Activated CD4-positive, alpha-beta T cell treated with anti-CD3 and anti-CD28 coated beads, Interleukin-2, amount 50 U/mL, for 4 hours (primary cell): ENCODE data around the gene CYLC1.

Source experiments
- DNase-seq, 2 experiments: peaks; one replicate each; pipeline ENCODE4 v3.0.0-alpha.2; 2020

Gene CYLC1, protein sequence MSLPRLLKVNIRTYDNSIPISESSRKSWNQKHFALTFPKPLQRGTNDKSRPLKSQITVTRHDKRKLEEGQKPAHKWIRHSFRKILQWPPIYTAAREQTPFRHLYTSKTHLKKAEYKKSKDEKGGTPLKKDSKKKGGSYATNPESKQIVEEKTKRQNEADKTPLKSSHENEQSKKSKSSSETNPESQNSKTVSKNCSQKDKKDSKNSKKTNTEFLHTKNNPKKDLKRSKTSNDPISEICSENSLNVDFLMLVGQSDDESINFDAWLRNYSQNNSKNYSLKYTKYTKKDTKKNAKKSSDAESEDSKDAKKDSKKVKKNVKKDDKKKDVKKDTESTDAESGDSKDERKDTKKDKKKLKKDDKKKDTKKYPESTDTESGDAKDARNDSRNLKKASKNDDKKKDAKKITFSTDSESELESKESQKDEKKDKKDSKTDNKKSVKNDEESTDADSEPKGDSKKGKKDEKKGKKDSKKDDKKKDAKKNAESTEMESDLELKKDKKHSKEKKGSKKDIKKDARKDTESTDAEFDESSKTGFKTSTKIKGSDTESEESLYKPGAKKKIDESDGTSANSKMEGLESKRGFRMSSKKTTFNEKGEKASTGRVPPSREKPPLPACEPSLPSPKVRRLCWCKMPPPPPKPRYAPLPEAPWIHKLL

DNA sequence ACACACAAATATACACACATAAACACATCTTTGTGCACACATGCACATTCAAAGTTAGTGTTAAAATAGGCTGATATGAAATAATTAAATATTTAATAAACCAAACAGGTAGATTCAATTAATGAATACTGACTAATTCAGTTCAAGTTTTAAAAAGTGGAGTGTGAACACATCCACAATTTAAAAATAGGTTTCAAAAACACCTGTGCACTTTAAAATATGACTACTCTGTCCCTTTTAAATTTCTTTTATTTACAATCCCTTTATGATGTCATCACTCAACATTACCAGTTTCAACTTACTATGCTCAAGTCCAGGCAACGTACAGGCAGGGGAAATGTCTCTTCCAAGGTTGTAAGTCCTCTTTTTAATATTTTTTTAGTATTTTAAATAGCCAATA is at the start of gene CYLC1:
Gene CYLC1 (plus strand): TSS at position 301 of the 400 bp plus-strand sequence. CDS start 37 bp downstream, at position 338.
- DNase-seq, result no peak

DNA sequence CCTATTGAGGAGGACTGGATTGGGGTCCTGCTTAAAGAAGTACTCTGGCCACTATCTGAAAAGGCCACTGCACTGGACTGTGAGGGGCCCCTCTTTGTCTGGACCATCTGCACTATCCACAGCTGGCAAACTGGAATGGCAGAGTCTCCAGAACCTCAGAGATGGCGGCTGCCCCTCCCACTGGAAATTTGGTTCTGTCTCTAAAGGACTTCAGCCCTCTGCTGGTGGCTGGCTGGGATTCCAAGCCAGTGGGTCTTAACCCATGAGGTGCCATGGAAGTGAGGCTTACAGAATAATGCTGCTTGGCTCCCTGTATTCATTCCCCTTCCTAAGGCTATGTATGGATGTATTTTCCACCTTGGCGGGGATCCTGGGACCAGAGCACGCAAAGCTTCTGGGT is 41.6 kb upstream of the CYLC1 start:
- no peak for DNase-seq

DNA sequence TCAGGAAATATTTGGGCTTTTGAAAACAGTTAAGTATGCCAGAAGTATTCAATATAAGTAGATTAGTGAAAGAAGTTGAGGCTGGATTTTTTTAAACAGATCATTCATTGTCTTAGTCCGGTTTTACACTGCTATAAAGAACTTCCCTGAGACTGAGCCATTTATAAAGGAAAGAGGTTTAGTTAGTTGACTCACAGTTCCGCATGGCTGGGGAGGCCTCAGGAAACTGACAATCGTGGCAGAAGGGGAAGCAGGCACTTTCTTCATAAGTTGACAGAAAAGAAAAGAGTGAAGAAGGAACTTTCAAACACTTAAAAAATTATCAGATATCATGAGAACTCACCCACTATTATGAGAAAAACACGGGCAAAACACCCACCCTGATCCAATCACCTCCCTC is 31.1 kb upstream of the CYLC1 start:
- no peak for DNase-seq

DNA sequence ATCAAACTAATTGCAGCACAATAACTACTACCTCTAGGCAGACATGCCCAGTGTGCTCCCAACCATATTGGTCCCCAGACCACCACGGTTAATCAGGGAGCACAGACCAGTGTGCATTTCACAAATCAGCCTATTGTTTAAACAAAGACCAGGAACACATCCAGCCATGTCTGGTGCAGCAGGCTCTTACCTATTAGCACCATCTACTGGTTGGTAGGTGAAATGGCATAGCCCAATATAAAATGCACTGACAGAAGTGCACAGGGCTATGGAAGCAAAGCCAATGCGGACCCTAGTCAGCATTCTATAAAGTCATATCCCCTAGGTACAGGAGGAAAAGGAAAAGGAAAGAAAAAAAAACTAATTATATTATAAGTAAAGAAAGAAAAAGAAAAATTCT is 15.5 kb upstream of the CYLC1 start:
- no peak for DNase-seq

DNA sequence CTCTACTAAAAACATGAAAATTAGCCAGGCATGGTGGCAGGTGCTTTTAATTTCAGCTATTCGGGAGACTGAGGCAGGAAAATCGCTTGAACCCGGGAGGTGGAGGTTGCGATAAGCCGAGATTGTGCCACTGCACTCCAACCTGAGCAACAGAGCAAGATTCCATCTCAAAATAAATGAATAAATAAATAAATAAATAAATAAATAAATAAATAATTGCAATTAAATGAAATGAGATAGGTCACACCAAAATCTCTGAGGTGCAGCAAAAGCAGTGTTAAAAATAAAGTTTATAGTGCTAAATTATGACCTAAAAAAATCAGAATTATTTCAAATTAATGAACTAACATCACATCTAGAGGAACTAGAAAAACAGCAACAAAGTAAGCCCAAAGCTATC is 13.6 kb upstream of the CYLC1 start:
- DNase-seq, result no peak

DNA sequence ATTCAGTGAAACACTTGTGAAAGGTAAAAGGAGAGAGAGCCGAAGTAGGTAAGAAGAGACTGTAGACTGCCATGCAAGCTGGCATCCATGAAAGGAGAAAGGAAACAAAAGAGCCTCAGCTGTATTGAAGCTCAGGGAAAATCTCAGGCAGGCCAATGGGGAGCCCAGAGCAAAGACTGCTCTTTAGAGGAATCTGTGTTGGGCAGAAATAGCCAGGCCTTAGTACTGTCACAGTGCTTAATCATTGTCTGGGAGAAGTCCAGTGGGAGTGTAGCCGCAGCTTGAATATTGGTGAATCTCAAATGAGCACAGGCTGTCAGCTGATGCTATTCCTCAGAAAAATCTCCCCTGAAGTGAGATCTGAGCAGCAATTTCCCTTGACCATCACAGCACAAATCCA is 27.6 kb downstream of the CYLC1 start:
- no peak for DNase-seq

DNA sequence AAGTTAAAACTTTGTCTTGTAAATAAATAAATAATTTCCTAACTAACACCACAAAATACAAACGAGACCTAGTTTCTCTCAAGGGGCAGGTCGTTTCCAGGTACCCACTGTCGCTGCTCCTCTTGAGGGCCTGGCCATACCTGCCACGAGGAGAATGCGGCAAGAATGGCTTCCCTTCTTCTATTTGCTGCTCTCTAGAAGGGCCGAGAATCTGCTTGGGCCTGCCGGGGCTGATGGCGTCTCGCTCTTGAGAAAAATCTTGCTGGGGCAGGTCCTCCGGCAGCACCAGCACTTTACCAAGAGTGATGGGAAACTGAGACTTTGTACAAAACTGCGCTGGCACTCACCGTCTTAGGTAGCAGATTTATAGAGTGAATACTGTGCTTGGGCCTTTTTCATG is 31.5 kb downstream of the CYLC1 start:
- no peak for DNase-seq

DNA sequence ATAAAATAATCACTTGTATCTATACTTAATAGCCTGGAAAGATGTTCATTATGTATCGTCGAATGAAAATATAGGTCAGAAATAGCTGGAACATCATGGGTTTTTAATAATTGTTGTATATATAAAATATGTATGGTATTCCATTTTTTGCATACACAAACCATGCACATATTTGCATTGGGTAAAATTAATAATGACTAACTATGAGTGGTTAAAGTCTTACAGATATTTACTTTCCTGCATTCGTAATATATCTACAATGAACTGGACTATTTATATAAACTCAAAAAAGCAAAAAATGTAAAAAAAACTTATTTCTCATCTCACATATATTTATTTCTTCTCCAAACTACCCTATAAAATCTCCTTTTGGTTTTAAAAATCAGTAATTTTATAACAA is 46.0 kb downstream of the CYLC1 start:
- DNase-seq, result no peak

DNA sequence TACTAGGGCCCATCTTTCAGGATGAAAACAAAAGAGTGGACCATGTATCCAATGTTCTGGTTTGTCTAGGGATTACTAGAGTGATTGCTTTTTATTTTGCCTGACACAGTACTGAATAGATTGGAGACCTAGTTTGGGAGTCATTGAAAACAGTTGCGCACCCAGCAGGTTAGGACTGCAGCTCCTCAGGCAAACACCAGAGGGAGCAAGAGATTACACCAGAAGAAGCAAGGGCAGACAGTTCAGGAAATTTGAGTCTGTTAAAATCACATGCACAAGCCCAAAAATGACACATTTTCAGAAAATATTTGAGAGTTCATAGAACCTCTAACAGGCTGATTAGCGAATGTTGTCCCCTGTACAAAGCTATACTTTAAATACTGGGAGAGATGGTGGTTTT is 55.6 kb downstream of the CYLC1 start:
- DNase-seq, result no peak

DNA sequence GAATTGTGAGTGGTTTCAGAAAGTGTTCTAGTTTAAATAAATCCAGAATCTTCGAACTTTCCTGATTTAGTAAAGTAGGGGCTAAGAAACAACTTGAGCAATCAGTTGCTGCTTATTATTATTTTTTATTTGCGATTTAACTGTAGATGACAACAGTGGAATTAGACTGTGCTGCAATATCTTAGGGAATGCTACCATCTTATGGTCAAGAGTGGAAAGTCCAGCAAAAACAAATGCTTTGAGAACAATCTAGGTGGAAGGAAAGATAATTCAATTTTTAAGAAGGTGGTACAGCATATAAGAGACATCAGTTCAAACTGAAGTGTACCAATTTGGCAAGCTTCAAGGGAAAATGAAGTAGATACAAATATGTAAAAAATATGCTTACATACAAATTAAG is 73.3 kb downstream of the CYLC1 start:
- DNase-seq, result no peak
